ENCODE results near the gene POLR3G. TPM values are rescaled to one million over a fixed set of nuclear protein-coding genes. Genes with fewer than 3 reads are reported as not detected.

Gene POLR3G
- total RNA-seq, 3 donors from 2014 or later (not counting 1 experiment from before 2014, with no cell fraction given) = 0.40 to 1.4 (median 0.99) TPM

GRCh38 chr5:90545511-90545910 lies 70.8 kb downstream of the POLR3G start:
- no peak overlapping the region for H3K4me3 Mint-ChIP-seq
- intact Hi-C loops (cut with micrococcal nuclease) = no loop called here
- no peak overlapping the region for H3K27ac ChIP-seq (ENCODE audit: low read length)
- H3K4me1 Mint-ChIP-seq = no peaks in the 10 kb centered on the region
- H3K9me3 ChIP-seq (ENCODE audit: control insufficient read depth, insufficient read depth, low read length) = no peaks in the 10 kb centered on the region
- H3K27ac Mint-ChIP-seq = no peak overlapping the region
- no peaks in the 10 kb centered on the region for H3K36me3 Mint-ChIP-seq
- DNase-seq = no peak
- WGBS (ENCODE audit: insufficient coverage) = no CpG with 5 or more reads among the region's 2 CpGs
- peaks cover 3% of the 10 kb centered on the region for H3K27me3 ChIP-seq (ENCODE audit: control insufficient read depth, insufficient read depth, low read length)
- H3K36me3 ChIP-seq (ENCODE audit: control insufficient read depth, insufficient read depth, low read length) = no peaks in the 10 kb centered on the region
- no peak for TF ChIP-seq CTCF (IDR thresholded peaks at IDR 0.05)
- no peaks in the 10 kb centered on the region for H3K9me3 Mint-ChIP-seq
- no peaks in the 10 kb centered on the region for H3K4me1 ChIP-seq (ENCODE audit: control insufficient read depth, insufficient read depth, low read length)
- no peak for ATAC-seq
- H3K27me3 Mint-ChIP-seq (ENCODE audit: low read depth in 2 of 2) = peaks cover 25 to 33% of the 10 kb centered on the region in 2 donors
- no peak overlapping the region for H3K4me3 ChIP-seq (ENCODE audit: low read length)

DNA sequence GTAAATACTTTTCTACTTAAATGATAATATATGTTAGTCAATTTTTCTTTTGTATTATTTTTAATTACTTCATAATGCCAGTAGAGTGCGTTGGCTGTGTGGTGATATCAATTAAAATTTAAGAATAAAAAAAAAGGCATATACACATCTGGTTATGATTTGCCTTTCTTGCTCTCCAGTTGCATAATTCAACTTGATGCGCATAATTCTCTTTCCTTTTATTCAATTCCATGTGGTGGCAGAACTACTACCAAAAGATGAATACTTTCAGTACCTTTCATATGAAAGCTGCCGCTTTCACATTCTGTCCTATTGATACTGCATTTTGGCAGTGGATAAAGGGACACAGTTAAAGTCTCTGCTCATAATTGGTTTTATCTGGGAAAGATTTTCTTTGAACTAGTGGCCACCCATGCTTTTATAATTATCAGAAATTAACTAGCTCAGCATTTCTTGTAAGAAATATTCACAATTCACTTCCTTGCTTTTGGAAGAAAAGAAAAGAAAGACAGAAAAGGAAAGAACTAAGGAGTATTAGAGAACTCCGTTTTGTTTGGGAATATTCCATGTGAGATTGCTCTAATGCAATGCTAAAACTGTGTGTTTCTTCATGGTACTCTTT lies 71.7 kb downstream of the POLR3G start:
- Mint-ChIP-seq H3K4me1 (no peaks in the 10 kb centered on the region), H3K4me3 (no peak overlapping the region), H3K9me3 (no peaks in the 10 kb centered on the region), H3K36me3 (no peaks in the 10 kb centered on the region), H3K27ac (no peak overlapping the region), H3K27me3 (ENCODE audit: low read depth in 2 of 2) (peaks cover 22 to 25% of the 10 kb centered on the region in 2 donors)
- intact Hi-C loops (cut with micrococcal nuclease) = no loop called here
- Histone ChIP-seq H3K4me1 (ENCODE audit: control insufficient read depth, insufficient read depth, low read length) (no peaks in the 10 kb centered on the region), H3K27me3 (ENCODE audit: control insufficient read depth, insufficient read depth, low read length) (peaks cover 3% of the 10 kb centered on the region), H3K36me3 (ENCODE audit: control insufficient read depth, insufficient read depth, low read length) (no peaks in the 10 kb centered on the region), H3K4me3 (ENCODE audit: low read length) (no peak overlapping the region), H3K9me3 (ENCODE audit: control insufficient read depth, insufficient read depth, low read length) (no peaks in the 10 kb centered on the region), H3K27ac (ENCODE audit: low read length) (no peak overlapping the region)
- 100% methylated on average over 1 of the region's 4 CpGs for WGBS (ENCODE audit: insufficient coverage)
- DNase-seq (no peak), ATAC-seq (no peak)
- no peak for TF ChIP-seq CTCF (IDR thresholded peaks at IDR 0.05)

DNA sequence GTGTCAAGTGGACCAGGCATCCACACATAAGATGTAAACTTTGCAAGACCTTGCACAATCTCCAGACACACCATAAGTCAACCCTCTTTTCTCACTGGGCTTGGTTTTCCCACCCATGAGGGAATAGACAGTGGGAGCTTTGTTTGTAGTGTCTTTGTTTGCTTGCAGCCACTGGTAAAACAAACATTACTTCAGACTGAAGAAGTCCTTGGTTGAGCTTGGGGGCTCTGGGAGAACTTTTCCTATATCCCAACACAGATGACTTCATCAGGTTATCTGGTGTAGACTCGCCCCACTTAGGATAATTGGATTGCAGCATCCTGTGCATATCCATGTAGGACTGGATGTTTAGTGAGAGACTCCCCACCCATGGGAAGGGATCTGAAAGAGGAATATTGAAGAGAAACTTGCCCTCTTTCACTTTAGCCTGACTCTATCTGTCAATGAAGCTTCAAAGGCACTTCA lies 72.4 kb downstream of the POLR3G start:
- no peak overlapping the region for H3K4me3 ChIP-seq (ENCODE audit: low read length)
- H3K27me3 ChIP-seq (ENCODE audit: control insufficient read depth, insufficient read depth, low read length) = peaks cover 3% of the 10 kb centered on the region
- Mint-ChIP-seq H3K4me1 (no peaks in the 10 kb centered on the region), H3K27me3 (ENCODE audit: low read depth in 2 of 2) (peaks cover 18 to 29% of the 10 kb centered on the region in 2 donors), H3K9me3 (no peaks in the 10 kb centered on the region), H3K27ac (no peak overlapping the region), H3K36me3 (no peaks in the 10 kb centered on the region), H3K4me3 (no peak overlapping the region)
- H3K36me3 ChIP-seq (ENCODE audit: control insufficient read depth, insufficient read depth, low read length) = no peaks in the 10 kb centered on the region
- no CpG with 5 or more reads among the region's 1 CpG for WGBS (ENCODE audit: insufficient coverage)
- no peaks in the 10 kb centered on the region for H3K4me1 ChIP-seq (ENCODE audit: control insufficient read depth, insufficient read depth, low read length)
- no peaks in the 10 kb centered on the region for H3K9me3 ChIP-seq (ENCODE audit: control insufficient read depth, insufficient read depth, low read length)
- DNase-seq = no peak
- ATAC-seq = no peak
- H3K27ac ChIP-seq (ENCODE audit: low read length) = no peak overlapping the region
- intact Hi-C loops (cut with micrococcal nuclease) = no loop called here
- TF ChIP-seq CTCF (IDR thresholded peaks at IDR 0.05) = no peak

- no peak for TF ChIP-seq CTCF (IDR thresholded peaks at IDR 0.05)
- no peak for ATAC-seq
- no peaks in the 10 kb centered on the region for H3K4me1 Mint-ChIP-seq
- WGBS (ENCODE audit: insufficient coverage) = 74% methylated on average over 5 of the region's 5 CpGs
- Histone ChIP-seq H3K9me3 (ENCODE audit: control insufficient read depth, insufficient read depth, low read length) (no peaks in the 10 kb centered on the region), H3K4me1 (ENCODE audit: control insufficient read depth, insufficient read depth, low read length) (no peaks in the 10 kb centered on the region), H3K27me3 (ENCODE audit: control insufficient read depth, insufficient read depth, low read length) (peaks cover 3% of the 10 kb centered on the region), H3K4me3 (ENCODE audit: low read length) (no peak overlapping the region), H3K36me3 (ENCODE audit: control insufficient read depth, insufficient read depth, low read length) (no peaks in the 10 kb centered on the region), H3K27ac (ENCODE audit: low read length) (no peak overlapping the region)
- intact Hi-C loops (cut with micrococcal nuclease) = no loop called here
- H3K4me3 Mint-ChIP-seq = no peak overlapping the region
- H3K36me3 Mint-ChIP-seq = no peaks in the 10 kb centered on the region
- no peaks in the 10 kb centered on the region for H3K9me3 Mint-ChIP-seq
- DNase-seq = no peak
- H3K27me3 Mint-ChIP-seq (ENCODE audit: low read depth in 2 of 2) = peaks cover 22 to 30% of the 10 kb centered on the region in 2 donors
- H3K27ac Mint-ChIP-seq = no peak overlapping the region
Observed at GRCh38 chr5:90548069-90548593, 73.5 kb downstream of the POLR3G start.
